HepG2 (cell line): ENCODE results near the gene UBAP2L. TPM values are rescaled to one million over a fixed set of nuclear protein-coding genes. Genes with fewer than 3 reads are reported as not detected.
A peak's percentile ranks its signal among the peaks of the same experiment; 100 is the strongest.

ENCODE experiments used
- HMGA1 ChIP-seq: sonication (generic); formaldehyde crosslinking; conservative IDR thresholded peaks from 2 replicates; pipeline ENCODE4 v1.4.0; 2020; ENCODE audit warnings: missing genetic modification reagents
- PCBP1 ChIP-seq: fragments of 200-400 bp; formaldehyde crosslinking; IDR thresholded peaks from 2 replicates; pipeline ENCODE4 v1.6.1; 2017; ENCODE audit warnings: mild to moderate bottlenecking, low read depth, low read length, borderline replicate concordance
- SMAD1 ChIP-seq: sonication (generic); formaldehyde crosslinking; IDR thresholded peaks from 2 replicates; pipeline ENCODE4 v1.4.0; 2020; ENCODE audit warnings: missing genetic modification reagents, low read depth, mild to moderate bottlenecking, borderline replicate concordance
- STAG1 ChIP-seq: sonication (generic); formaldehyde crosslinking; IDR thresholded peaks from 2 replicates; pipeline ENCODE4 v1.4.0; 2020; ENCODE audit warnings: missing genetic modification reagents
- polyA plus RNA-seq, 8 experiments: library from polyadenylated mRNA; depleted of rRNA in 3 of 8; stranded (reverse) in 7 of 8; unstranded in 1 of 8; fragments of >200 nt; fragmentation: Illumina TruSeq in 4 of 8; extraction: Trizol in 4 of 8; gene quantifications; 2 replicates each; pipeline versions ENCODE4 v1.2.1 to v1.2.3, GENCODE V29; 2011 to 2016; ENCODE audit warnings: low read depth in 4 of 8, missing spikeins in 1 of 8, mixed read lengths in 1 of 8; ENCODE audit not compliant: insufficient read depth in 1 of 8
- total RNA-seq, 5 experiments: library from RNA; depleted of rRNA; stranded (reverse); fragments of >200 nt; fragmentation: Illumina TruSeq; extraction: Trizol; gene quantifications; 2 replicates each; pipeline ENCODE4 v1.2.3, GENCODE V29; 2016; ENCODE audit warnings: low read depth in 1 of 5
- TF ChIP-seq, protein P1 (sequence below): IDR thresholded peaks from 2 replicates; pipeline ENCODE4 v1.6.1; 2012; ENCODE audit warnings: low read depth, low read length, improper control_type of control experiment
- TF ChIP-seq, protein P2 (sequence below): sonication (generic); formaldehyde crosslinking; IDR thresholded peaks from 2 replicates; pipeline ENCODE4 v1.8.0; 2022; ENCODE audit warnings: missing genetic modification reagents, mild to moderate bottlenecking, moderate library complexity, borderline replicate concordance
- TF ChIP-seq, protein P3 (sequence below): sonication (generic); formaldehyde crosslinking; IDR thresholded peaks from 2 replicates; pipeline ENCODE4 v1.4.0; 2020; ENCODE audit warnings: missing genetic modification reagents

UBAP2L gene
- total and polyA plus RNA-seq, 2 of the 13 experiments (the other 11 are each of a cell fraction or from before 2014, with no cell fraction given) = 74.2 to 159 TPM

DNA sequence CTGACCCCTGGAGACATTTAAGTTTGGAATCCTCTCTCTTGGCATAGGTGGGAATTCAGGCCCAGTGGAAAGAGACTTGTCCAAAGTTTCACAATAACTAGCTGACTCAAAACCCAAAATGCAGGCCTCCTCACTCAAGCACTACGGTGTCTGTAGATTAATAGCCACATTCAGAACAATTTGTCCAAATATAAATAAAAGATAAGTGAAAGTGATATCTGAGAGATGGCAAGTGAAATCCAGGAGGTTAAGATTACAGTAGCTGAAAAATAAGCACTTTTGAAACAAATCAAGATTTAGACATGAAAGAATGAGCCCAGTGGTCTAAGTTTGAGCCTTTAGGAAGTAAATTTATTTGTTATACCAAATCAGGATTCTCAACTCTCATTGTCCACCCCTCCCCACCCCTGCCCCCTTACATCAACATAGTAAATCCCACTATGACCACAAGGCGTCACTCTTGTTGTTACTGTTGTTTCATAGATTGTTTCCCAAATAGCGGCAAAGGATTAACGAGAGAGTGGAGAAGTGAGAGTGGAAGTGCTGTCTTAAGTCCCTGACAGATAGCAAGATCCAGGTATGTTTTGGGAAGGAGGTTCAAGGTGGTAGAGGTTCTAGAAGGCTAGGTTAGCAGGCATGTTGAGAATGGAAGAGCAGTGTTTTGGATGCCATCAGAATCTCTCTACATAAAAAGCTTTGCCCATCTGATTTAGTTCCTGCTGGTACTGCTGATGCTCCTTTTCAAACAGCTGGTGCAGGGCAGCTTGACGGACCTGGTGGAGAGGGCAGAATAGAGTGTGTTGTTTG is 21.8 kb upstream of the UBAP2L start (continued):
- TF ChIP-seq, protein P1, sequence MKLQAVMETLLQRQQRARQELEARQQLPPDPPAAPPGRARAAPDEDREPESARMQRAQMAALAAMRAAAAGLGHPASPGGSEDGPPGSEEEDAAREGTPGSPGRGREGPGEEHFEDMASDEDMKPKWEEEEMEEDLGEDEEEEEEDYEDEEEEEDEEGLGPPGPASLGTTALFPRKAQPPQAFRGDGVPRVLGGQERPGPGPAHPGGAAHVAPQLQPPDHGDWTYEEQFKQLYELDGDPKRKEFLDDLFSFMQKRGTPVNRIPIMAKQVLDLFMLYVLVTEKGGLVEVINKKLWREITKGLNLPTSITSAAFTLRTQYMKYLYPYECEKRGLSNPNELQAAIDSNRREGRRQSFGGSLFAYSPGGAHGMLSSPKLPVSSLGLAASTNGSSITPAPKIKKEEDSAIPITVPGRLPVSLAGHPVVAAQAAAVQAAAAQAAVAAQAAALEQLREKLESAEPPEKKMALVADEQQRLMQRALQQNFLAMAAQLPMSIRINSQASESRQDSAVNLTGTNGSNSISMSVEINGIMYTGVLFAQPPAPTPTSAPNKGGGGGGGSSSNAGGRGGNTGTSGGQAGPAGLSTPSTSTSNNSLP = 0 out of 2 replicates have a peak, but pooled peaks have one; percentile 9
- TF ChIP-seq, protein P2, sequence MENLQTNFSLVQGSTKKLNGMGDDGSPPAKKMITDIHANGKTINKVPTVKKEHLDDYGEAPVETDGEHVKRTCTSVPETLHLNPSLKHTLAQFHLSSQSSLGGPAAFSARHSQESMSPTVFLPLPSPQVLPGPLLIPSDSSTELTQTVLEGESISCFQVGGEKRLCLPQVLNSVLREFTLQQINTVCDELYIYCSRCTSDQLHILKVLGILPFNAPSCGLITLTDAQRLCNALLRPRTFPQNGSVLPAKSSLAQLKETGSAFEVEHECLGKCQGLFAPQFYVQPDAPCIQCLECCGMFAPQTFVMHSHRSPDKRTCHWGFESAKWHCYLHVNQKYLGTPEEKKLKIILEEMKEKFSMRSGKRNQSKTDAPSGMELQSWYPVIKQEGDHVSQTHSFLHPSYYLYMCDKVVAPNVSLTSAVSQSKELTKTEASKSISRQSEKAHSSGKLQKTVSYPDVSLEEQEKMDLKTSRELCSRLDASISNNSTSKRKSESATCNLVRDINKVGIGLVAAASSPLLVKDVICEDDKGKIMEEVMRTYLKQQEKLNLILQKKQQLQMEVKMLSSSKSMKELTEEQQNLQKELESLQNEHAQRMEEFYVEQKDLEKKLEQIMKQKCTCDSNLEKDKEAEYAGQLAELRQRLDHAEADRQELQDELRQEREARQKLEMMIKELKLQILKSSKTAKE (CRISPR knock-in tag) = no peak
- TF ChIP-seq SMAD1 (CRISPR knock-in tag) (no peak), PCBP1 (no peak), STAG1 (peak; percentile 68), HMGA1 (CRISPR knock-in tag) (no peak)
- TF ChIP-seq, protein P3, sequence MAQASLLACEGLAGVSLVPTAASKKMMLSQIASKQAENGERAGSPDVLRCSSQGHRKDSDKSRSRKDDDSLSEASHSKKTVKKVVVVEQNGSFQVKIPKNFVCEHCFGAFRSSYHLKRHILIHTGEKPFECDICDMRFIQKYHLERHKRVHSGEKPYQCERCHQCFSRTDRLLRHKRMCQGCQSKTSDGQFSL (CRISPR knock-in tag) = no peak
